Measurements from ENCODE around the gene SNRK. TPM values are rescaled to one million over a fixed set of nuclear protein-coding genes. Genes with fewer than 3 reads are reported as not detected.
"Not testable (repeated sequence)": the region's sequence is repeated elsewhere in the genome, so short reads cannot be mapped to it uniquely, and the experiment has no call there.

The SNRK gene
- total RNA-seq, 1 experiment from 2014 or later: 14.4 TPM

GRCh38 chr3:43353923-43354670 is 67.8 kb downstream of the SNRK start:
- POLR2A ChIA-PET (ENCODE audit: unreplicated experiment): no interaction called here
- Histone ChIP-seq H3K4me2 (no peak overlapping the region), H3K27ac (no peak overlapping the region), H3K9me2 (ENCODE audit: insufficient read depth) (no peaks in the 10 kb centered on the region), H3K4me3 (no peak overlapping the region), H4K20me1 (ENCODE audit: insufficient read depth) (no peaks in the 10 kb centered on the region), H3K27me3 (ENCODE audit: insufficient read depth, low read depth) (no peaks in the 10 kb centered on the region), H3K36me3 (ENCODE audit: low read depth) (peaks cover 6% of the 10 kb centered on the region; the same call in 1 of the 2 replicates), H3K9me3 (ENCODE audit: insufficient read depth, low read depth) (peaks cover 9% of the 10 kb centered on the region; the same call in 1 of the 2 replicates), H2AFZ (no peak overlapping the region), H3K79me2 (ENCODE audit: low read depth) (no peaks in the 10 kb centered on the region), H3K4me1 (replicated peaks; ENCODE audit: insufficient read depth) (no peaks in the 10 kb centered on the region), H3F3A (ENCODE audit: insufficient read depth, low read depth) (no peaks in the 10 kb centered on the region)
- TF ChIP-seq CTCF (conservative IDR thresholded peaks at IDR 0.05) (no peak), EZH2 (IDR thresholded peaks at IDR 0.05; ENCODE audit: low read depth) (no peak)
- intact Hi-C loops (cut with micrococcal nuclease; ENCODE audit: unreplicated experiment): no loop called here
- BruUV-seq (replicated peaks): TSS peak; percentile 30
- CTCF ChIA-PET: no interaction called here
- no peak for DNase-seq

GRCh38 chr3:43356033-43356432 is 69.7 kb downstream of the SNRK start:
- H3K27me3 ChIP-seq (ENCODE audit: insufficient read depth, low read depth); H2AFZ ChIP-seq; H3K36me3 ChIP-seq (ENCODE audit: low read depth); CTCF ChIA-PET; H3F3A ChIP-seq (ENCODE audit: insufficient read depth, low read depth); H3K27ac ChIP-seq; H3K79me2 ChIP-seq (ENCODE audit: low read depth); H4K20me1 ChIP-seq (ENCODE audit: insufficient read depth); H3K9me2 ChIP-seq (ENCODE audit: insufficient read depth); H3K4me2 ChIP-seq; intact Hi-C loops (cut with micrococcal nuclease; ENCODE audit: unreplicated experiment); H3K4me1 ChIP-seq (replicated peaks; ENCODE audit: insufficient read depth); H3K9me3 ChIP-seq (ENCODE audit: insufficient read depth, low read depth); DNase-seq; BruUV-seq (replicated peaks); H3K4me3 ChIP-seq; POLR2A ChIA-PET (ENCODE audit: unreplicated experiment): not testable (repeated sequence)

GRCh38 chr3:43361077-43361476 is 74.7 kb downstream of the SNRK start:
- TF ChIP-seq CTCF (conservative IDR thresholded peaks at IDR 0.05): no peak
- no peak for TF ChIP-seq EZH2 (IDR thresholded peaks at IDR 0.05; ENCODE audit: low read depth)
- no peak overlapping the region for H3K4me3 ChIP-seq
- no peaks in the 10 kb centered on the region for H4K20me1 ChIP-seq (ENCODE audit: insufficient read depth)
- POLR2A ChIA-PET (ENCODE audit: unreplicated experiment): no interaction called here
- no peak overlapping the region for H2AFZ ChIP-seq
- H3K27me3 ChIP-seq (ENCODE audit: insufficient read depth, low read depth): no peaks in the 10 kb centered on the region
- TSS peak; percentile 8 for BruUV-seq (replicated peaks)
- DNase-seq: no peak
- no peaks in the 10 kb centered on the region for H3K4me1 ChIP-seq (replicated peaks; ENCODE audit: insufficient read depth)
- H3K9me3 ChIP-seq (ENCODE audit: insufficient read depth, low read depth): no peaks in the 10 kb centered on the region
- no peaks in the 10 kb centered on the region for H3K79me2 ChIP-seq (ENCODE audit: low read depth)
- H3K4me2 ChIP-seq: no peak overlapping the region
- H3K36me3 ChIP-seq (ENCODE audit: low read depth): no peaks in the 10 kb centered on the region
- no peaks in the 10 kb centered on the region for H3F3A ChIP-seq (ENCODE audit: insufficient read depth, low read depth)
- intact Hi-C loops (cut with micrococcal nuclease; ENCODE audit: unreplicated experiment): no loop called here
- CTCF ChIA-PET: no interaction called here
- no peaks in the 10 kb centered on the region for H3K9me2 ChIP-seq (ENCODE audit: insufficient read depth)
- H3K27ac ChIP-seq: no peak overlapping the region

- Histone ChIP-seq H3K27me3 (ENCODE audit: insufficient read depth, low read depth) (no peaks in the 10 kb centered on the region), H3K4me1 (replicated peaks; ENCODE audit: insufficient read depth) (no peaks in the 10 kb centered on the region), H3K4me3 (no peak overlapping the region), H3K36me3 (ENCODE audit: low read depth) (no peaks in the 10 kb centered on the region), H2AFZ (no peak overlapping the region), H3K4me2 (no peak overlapping the region), H3K27ac (no peak overlapping the region), H3K79me2 (ENCODE audit: low read depth) (no peaks in the 10 kb centered on the region), H4K20me1 (ENCODE audit: insufficient read depth) (no peaks in the 10 kb centered on the region), H3K9me2 (ENCODE audit: insufficient read depth) (no peaks in the 10 kb centered on the region), H3F3A (ENCODE audit: insufficient read depth, low read depth) (no peaks in the 10 kb centered on the region), H3K9me3 (ENCODE audit: insufficient read depth, low read depth) (no peaks in the 10 kb centered on the region)
- intact Hi-C loops (cut with micrococcal nuclease; ENCODE audit: unreplicated experiment): no loop called here
- ChIA-PET POLR2A (ENCODE audit: unreplicated experiment) (no interaction called here), CTCF (no interaction called here)
- no peak for TF ChIP-seq EZH2 (IDR thresholded peaks at IDR 0.05; ENCODE audit: low read depth)
- no peak for TF ChIP-seq CTCF (conservative IDR thresholded peaks at IDR 0.05)
- BruUV-seq (replicated peaks): no TSS peak
- no peak for DNase-seq
These were observed 75.8 kb downstream of the SNRK start for GRCh38 chr3:43362183-43362582.
